ENCODE data around the gene CHCHD4.
"Not testable (repeated sequence)": the region's sequence is repeated elsewhere in the genome, so short reads cannot be mapped to it uniquely, and the experiment has no call there.

The CHCHD4 gene

DNA sequence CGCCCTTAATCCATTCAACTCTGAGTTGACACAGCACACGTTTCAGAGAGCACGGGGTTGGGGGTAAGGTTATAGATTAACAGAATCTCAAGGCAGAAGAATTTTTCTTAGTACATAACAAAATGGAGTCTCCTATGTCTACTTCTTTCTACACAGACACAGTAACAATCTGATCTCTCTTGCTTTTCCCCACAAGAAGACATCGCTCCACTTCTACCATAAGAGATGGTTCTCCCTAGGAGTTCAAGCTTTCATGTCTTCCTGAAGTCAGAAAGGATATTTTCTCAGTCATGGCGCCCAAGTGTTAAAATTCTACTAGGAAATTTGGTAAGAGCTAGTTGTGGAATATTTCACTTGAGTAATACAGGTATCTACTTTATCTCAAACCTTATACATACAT lies 32.7 kb downstream of the CHCHD4 start:
- H3K27me3 ChIP-seq (ENCODE audit: control insufficient read depth in 1 of 2, insufficient read depth in 2 of 2, low read length in 2 of 2); H3K36me3 ChIP-seq (ENCODE audit: control insufficient read depth in 2 of 2, insufficient read depth in 2 of 2, low read length in 2 of 2); H3K4me3 ChIP-seq (ENCODE audit: low read length in 2 of 2); H3K4me1 ChIP-seq (ENCODE audit: control insufficient read depth, insufficient read depth, low read length); H3K27ac ChIP-seq (ENCODE audit: low read length); H3K9ac ChIP-seq (ENCODE audit: low read length in 2 of 2); H3K9me3 ChIP-seq (ENCODE audit: control insufficient read depth in 2 of 2, low read length in 2 of 2): not testable (repeated sequence)

DNA sequence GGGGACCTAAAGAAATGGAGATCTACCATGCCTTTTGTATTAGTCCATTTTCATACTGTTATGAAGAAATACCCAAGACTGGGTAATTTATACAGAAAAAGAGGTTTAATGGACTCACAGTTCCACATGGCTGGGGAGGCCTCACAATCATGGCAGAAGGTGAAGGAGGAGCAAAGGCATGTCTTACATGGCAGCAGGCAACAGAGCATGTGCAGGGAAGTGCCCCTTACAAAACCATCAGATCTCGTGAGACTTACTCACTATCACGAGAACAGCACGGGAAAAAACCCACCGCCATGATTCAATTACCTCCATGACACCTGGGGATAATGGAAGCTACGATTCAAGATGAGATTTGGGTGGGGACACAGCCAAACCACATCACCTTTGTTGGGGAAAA lies 37.2 kb downstream of the CHCHD4 start:
- not testable (repeated sequence) for H3K4me3 ChIP-seq (ENCODE audit: low read length in 2 of 2); H3K27ac ChIP-seq (ENCODE audit: low read length); H3K36me3 ChIP-seq (ENCODE audit: control insufficient read depth in 2 of 2, insufficient read depth in 2 of 2, low read length in 2 of 2); H3K9me3 ChIP-seq (ENCODE audit: control insufficient read depth in 2 of 2, low read length in 2 of 2); H3K27me3 ChIP-seq (ENCODE audit: control insufficient read depth in 1 of 2, insufficient read depth in 2 of 2, low read length in 2 of 2); H3K4me1 ChIP-seq (ENCODE audit: control insufficient read depth, insufficient read depth, low read length); H3K9ac ChIP-seq (ENCODE audit: low read length in 2 of 2)

DNA sequence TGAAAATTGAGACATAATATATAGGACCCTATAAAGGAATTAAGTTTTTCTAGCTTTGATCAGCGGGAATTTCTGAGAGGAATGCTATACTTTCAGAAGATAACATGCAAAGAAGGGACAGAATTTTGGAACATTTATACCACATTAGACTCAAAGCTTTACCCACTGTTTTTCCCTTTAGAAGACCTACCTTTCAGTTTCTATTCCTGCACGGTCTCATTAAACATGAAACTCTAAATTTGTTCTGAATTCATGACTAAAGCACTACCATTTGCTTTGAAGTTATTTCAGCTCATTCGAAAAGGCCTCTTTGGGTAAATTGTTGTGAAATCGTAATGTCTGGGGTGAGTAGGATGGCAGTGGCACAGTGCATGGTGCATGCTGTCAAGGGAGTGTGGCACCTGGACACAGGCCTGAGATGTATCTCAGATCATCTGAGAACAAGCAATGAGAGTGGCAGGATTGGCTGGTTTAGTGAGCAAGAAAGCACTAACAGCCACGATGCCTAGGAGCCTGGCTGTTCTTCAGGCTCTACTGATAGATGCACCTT lies 42.5 kb downstream of the CHCHD4 start:
- no peaks in the 10 kb centered on the region for H3K27me3 ChIP-seq (ENCODE audit: control insufficient read depth in 1 of 2, insufficient read depth in 2 of 2, low read length in 2 of 2)
- H3K4me1 ChIP-seq (ENCODE audit: control insufficient read depth, insufficient read depth, low read length): no peaks in the 10 kb centered on the region
- H3K36me3 ChIP-seq (ENCODE audit: control insufficient read depth in 2 of 2, insufficient read depth in 2 of 2, low read length in 2 of 2): no peaks in the 10 kb centered on the region
- H3K4me3 ChIP-seq (ENCODE audit: low read length in 2 of 2): no peak overlapping the region
- no peak overlapping the region for H3K27ac ChIP-seq (ENCODE audit: low read length)
- H3K9me3 ChIP-seq (ENCODE audit: control insufficient read depth in 2 of 2, low read length in 2 of 2): no peaks in the 10 kb centered on the region
- H3K9ac ChIP-seq (ENCODE audit: low read length in 2 of 2): no peak overlapping the region

DNA sequence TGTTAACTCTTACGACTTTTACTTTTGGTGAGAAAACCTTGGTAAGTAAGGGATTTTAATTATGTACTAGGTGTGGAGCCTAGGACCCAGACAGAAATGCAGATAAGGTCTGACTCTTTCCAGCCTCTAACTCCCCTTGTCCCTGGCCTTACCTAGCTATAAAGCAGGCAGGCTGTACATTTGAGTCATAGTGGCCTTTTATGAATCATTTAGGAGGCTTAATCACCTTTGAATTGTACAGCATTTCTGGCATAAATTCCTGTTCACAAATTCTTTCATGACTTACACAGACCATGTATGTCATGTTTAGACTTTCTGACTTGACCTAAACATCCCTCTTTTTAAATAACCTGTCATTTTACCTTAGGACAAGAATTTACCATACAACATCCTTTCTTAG lies 47.4 kb downstream of the CHCHD4 start:
- no peaks in the 10 kb centered on the region for H3K9me3 ChIP-seq (ENCODE audit: control insufficient read depth in 2 of 2, low read length in 2 of 2)
- no peaks in the 10 kb centered on the region for H3K4me1 ChIP-seq (ENCODE audit: control insufficient read depth, insufficient read depth, low read length)
- no peak overlapping the region for H3K4me3 ChIP-seq (ENCODE audit: low read length in 2 of 2)
- H3K27me3 ChIP-seq (ENCODE audit: control insufficient read depth in 1 of 2, insufficient read depth in 2 of 2, low read length in 2 of 2): no peaks in the 10 kb centered on the region
- H3K36me3 ChIP-seq (ENCODE audit: control insufficient read depth in 2 of 2, insufficient read depth in 2 of 2, low read length in 2 of 2): no peaks in the 10 kb centered on the region
- no peak overlapping the region for H3K27ac ChIP-seq (ENCODE audit: low read length)
- H3K9ac ChIP-seq (ENCODE audit: low read length in 2 of 2): no peak overlapping the region

DNA sequence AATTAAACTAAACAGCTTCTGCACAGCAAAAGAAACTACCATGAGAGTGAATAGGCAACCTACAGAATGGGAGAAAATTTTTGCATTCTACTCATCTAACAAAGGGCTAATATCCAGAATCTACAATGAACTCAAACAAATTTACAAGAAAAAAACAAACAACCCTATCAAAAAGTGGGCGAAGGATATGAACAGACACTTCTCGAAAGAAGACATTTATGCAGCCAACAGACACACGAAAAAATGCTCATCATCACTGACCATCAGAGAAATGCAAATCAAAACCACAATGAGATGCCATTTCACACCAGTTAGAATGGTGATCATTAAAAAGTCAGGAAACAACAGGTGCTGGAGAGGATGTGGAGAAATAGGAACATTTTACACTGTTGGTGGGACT lies 49.4 kb downstream of the CHCHD4 start:
- not testable (repeated sequence) for H3K27me3 ChIP-seq (ENCODE audit: control insufficient read depth in 1 of 2, insufficient read depth in 2 of 2, low read length in 2 of 2); H3K4me1 ChIP-seq (ENCODE audit: control insufficient read depth, insufficient read depth, low read length); H3K4me3 ChIP-seq (ENCODE audit: low read length in 2 of 2); H3K27ac ChIP-seq (ENCODE audit: low read length); H3K9ac ChIP-seq (ENCODE audit: low read length in 2 of 2); H3K36me3 ChIP-seq (ENCODE audit: control insufficient read depth in 2 of 2, insufficient read depth in 2 of 2, low read length in 2 of 2); H3K9me3 ChIP-seq (ENCODE audit: control insufficient read depth in 2 of 2, low read length in 2 of 2)

DNA sequence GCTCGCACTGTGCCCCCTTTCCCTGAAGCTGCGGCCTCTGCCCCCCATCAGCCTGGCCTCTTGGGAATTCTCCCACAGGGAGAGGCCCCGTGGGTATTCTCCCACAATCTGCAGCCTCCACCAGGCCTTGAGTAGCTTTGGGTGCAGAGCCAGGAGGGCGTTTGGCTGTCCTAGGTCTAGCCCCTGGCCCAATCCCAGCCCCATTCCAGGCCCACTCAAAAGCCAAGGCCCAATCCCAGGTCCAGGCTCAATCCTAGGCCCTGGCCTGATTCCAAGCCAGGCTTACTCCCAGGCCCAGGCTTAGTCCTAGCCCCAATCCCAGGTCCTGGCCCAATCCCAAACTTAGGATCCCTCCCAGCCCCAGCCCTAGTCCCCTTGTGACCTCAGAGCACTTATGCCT lies 59.8 kb downstream of the CHCHD4 start:
- H3K4me3 ChIP-seq (ENCODE audit: low read length in 2 of 2): no peak overlapping the region
- no peak overlapping the region for H3K27ac ChIP-seq (ENCODE audit: low read length)
- no peaks in the 10 kb centered on the region for H3K4me1 ChIP-seq (ENCODE audit: control insufficient read depth, insufficient read depth, low read length)
- no peaks in the 10 kb centered on the region for H3K36me3 ChIP-seq (ENCODE audit: control insufficient read depth in 2 of 2, insufficient read depth in 2 of 2, low read length in 2 of 2)
- H3K9me3 ChIP-seq (ENCODE audit: control insufficient read depth in 2 of 2, low read length in 2 of 2): no peaks in the 10 kb centered on the region
- no peaks in the 10 kb centered on the region for H3K27me3 ChIP-seq (ENCODE audit: control insufficient read depth in 1 of 2, insufficient read depth in 2 of 2, low read length in 2 of 2)
- no peak overlapping the region for H3K9ac ChIP-seq (ENCODE audit: low read length in 2 of 2)

DNA sequence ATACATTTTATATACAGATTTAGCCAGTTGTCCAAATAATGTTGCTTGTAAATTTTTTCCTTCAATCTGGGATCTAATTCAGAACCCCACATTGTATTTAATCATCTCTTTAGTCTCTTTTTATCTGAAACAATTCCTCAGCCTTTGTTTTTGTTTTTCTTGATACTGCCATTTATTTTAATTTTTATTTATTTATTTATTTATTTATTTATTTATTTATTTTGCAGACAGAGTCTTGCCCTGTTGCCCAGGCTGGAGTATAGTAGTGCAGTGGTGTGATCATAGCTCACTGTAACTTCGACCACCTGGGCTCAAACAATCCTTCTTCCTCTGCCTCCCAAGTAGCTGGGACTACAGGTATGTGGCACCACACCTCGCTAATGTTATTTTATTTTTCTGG lies 61.5 kb downstream of the CHCHD4 start:
- no peaks in the 10 kb centered on the region for H3K27me3 ChIP-seq (ENCODE audit: control insufficient read depth in 1 of 2, insufficient read depth in 2 of 2, low read length in 2 of 2)
- H3K36me3 ChIP-seq (ENCODE audit: control insufficient read depth in 2 of 2, insufficient read depth in 2 of 2, low read length in 2 of 2): no peaks in the 10 kb centered on the region
- H3K4me1 ChIP-seq (ENCODE audit: control insufficient read depth, insufficient read depth, low read length): no peaks in the 10 kb centered on the region
- H3K4me3 ChIP-seq (ENCODE audit: low read length in 2 of 2): no peak overlapping the region
- no peak overlapping the region for H3K9ac ChIP-seq (ENCODE audit: low read length in 2 of 2)
- no peaks in the 10 kb centered on the region for H3K9me3 ChIP-seq (ENCODE audit: control insufficient read depth in 2 of 2, low read length in 2 of 2)
- H3K27ac ChIP-seq (ENCODE audit: low read length): no peak overlapping the region

Data from stomach smooth muscle (tissue), 2 donors.